SK-N-MC (cell line): ENCODE measurements around the gene ARID1B.

Experiments
- EZH2 ChIP-seq: fragments of 200-600 bp; sonication (generic); IDR thresholded peaks from one replicate; pipeline ENCODE4 v1.6.1; 2017; ENCODE audit warnings: antibody characterized with exemption
- FOXP2 ChIP-seq: optimal IDR thresholded peaks from 2 replicates; pipeline ENCODE3; 2011; ENCODE audit warnings: mild to moderate bottlenecking, moderate library complexity; ENCODE audit not compliant: insufficient read depth; ENCODE audit errors: extremely low read length, control extremely low read depth
- POLR2AphosphoS5 ChIP-seq: IDR thresholded peaks from 2 replicates; pipeline ENCODE4 v1.6.1; 2012; ENCODE audit warnings: mild to moderate bottlenecking, low read depth, low read length, borderline replicate concordance

DNA sequence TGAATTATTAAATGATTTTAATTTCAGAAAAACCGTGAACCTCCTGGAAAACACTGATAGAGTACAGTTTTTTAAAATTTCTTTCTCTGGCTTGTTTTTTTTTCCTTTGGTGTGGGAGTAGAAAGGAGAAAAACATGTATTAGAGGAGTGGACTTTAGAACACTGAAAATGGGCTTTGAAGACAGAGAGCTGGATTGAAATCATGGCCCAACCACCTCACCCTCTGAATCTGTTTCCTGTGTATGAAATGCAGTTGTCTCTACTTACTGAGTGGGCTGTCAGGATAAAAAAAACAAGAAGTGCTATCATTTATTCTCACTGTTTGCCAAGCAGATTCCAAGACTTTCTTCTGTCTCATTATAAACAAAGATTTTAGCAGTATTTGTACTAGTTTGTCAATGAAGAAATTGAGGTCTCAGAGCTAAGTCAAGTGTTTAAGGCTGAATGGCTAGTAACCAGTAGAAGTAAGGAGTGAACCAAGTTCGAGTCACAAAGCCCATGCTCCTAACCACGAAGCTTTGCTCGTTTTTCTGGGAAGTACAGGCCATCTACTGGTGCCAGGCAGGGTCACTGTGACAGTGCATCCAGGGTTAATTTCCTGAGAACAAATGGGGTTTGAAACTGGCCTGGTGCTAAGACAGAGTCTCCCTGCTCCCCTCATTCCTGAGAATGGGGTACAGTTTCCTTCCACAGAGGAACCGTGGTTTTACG is 289.8 kb downstream of the ARID1B start:
- no peak for TF ChIP-seq POLR2AphosphoS5
- no peak for TF ChIP-seq EZH2
- no peak for TF ChIP-seq FOXP2
